ENCODE measurements around the gene TAS2R60. TPM values are rescaled to one million over a fixed set of nuclear protein-coding genes. Genes with fewer than 3 reads are reported as not detected.
A peak's percentile ranks its signal among the peaks of the same experiment; 100 is the strongest.
"Not testable (repeated sequence)": the region's sequence is repeated elsewhere in the genome, so short reads cannot be mapped to it uniquely, and the experiment has no call there.

Gene TAS2R60
- total and polyA plus RNA-seq, 2 experiments from 2014 or later: not detected

- H3K4me3 ChIP-seq: no peak overlapping the region
- H4K20me1 ChIP-seq (ENCODE audit: insufficient read depth): no peaks in the 10 kb centered on the region
- H3K36me3 ChIP-seq (ENCODE audit: low read depth): no peaks in the 10 kb centered on the region
- H3K9me3 ChIP-seq (ENCODE audit: low read depth): no peaks in the 10 kb centered on the region
- H3K9me2 ChIP-seq (ENCODE audit: insufficient read depth): no peaks in the 10 kb centered on the region
- H3K27ac ChIP-seq: no peak overlapping the region
- H3K4me2 ChIP-seq (ENCODE audit: unreplicated experiment): no peak overlapping the region
- H3K79me2 ChIP-seq (ENCODE audit: insufficient read depth): no peaks in the 10 kb centered on the region
- H3F3A ChIP-seq (ENCODE audit: insufficient read depth): peaks cover 4% of the 10 kb centered on the region; the same call in 1 of the 2 replicates
- no peak overlapping the region for H3K9ac ChIP-seq
- H3K4me1 ChIP-seq (ENCODE audit: insufficient read depth): peaks cover 4% of the 10 kb centered on the region
- DNase-seq: no peak
- H2AFZ ChIP-seq: no peak overlapping the region
- TF ChIP-seq EZH2 (IDR thresholded peaks at IDR 0.05; ENCODE audit: insufficient read depth, poor library complexity, severe bottlenecking): no peak
- no peak for TF ChIP-seq EZH2phosphoT487 (IDR thresholded peaks at IDR 0.05; ENCODE audit: insufficient read depth, low read depth)
- WGBS, 2 experiments (ENCODE audit: low coverage in 1 of 2, low lambda C conversion rate in 2 of 2, missing lambda C conversion rate in 2 of 2): 94% methylated on average over 4 of the region's 4 CpGs
- H3K27me3 ChIP-seq (replicated peaks; ENCODE audit: insufficient read depth): no peaks in the 10 kb centered on the region
- in situ Hi-C loops (cut with MboI): no loop called here
Observed at GRCh38 chr7:143419880-143420279, 23.4 kb upstream of the TAS2R60 start.

GRCh38 chr7:143420624-143421023 lies 22.6 kb upstream of the TAS2R60 start:
- in situ Hi-C loops (cut with MboI); H3K4me1 ChIP-seq (ENCODE audit: insufficient read depth); H3K36me3 ChIP-seq (ENCODE audit: low read depth); H3K9ac ChIP-seq; H3K27me3 ChIP-seq (replicated peaks; ENCODE audit: insufficient read depth); H3K27ac ChIP-seq; DNase-seq; H3K9me3 ChIP-seq (ENCODE audit: low read depth); H2AFZ ChIP-seq; H3K4me3 ChIP-seq; H3K9me2 ChIP-seq (ENCODE audit: insufficient read depth); H4K20me1 ChIP-seq (ENCODE audit: insufficient read depth); H3K79me2 ChIP-seq (ENCODE audit: insufficient read depth); H3F3A ChIP-seq (ENCODE audit: insufficient read depth); H3K4me2 ChIP-seq (ENCODE audit: unreplicated experiment): not testable (repeated sequence)
- 57 to 59% methylated on average over 3 of the region's 3 CpGs for WGBS, 2 experiments (ENCODE audit: low coverage in 1 of 2, low lambda C conversion rate in 2 of 2, missing lambda C conversion rate in 2 of 2)

GRCh38 chr7:143422033-143422432 lies 21.2 kb upstream of the TAS2R60 start:
- in situ Hi-C loops (cut with MboI): no loop called here
- no peak for DNase-seq
- H3K4me3 ChIP-seq: no peak overlapping the region
- H3K4me2 ChIP-seq (ENCODE audit: unreplicated experiment): no peak overlapping the region
- 0 out of 2 replicates have a peak, but pooled peaks cover 4% of the 10 kb centered on the region for H3F3A ChIP-seq (ENCODE audit: insufficient read depth)
- no peaks in the 10 kb centered on the region for H3K27me3 ChIP-seq (replicated peaks; ENCODE audit: insufficient read depth)
- H3K9me3 ChIP-seq (ENCODE audit: low read depth): no peaks in the 10 kb centered on the region
- H3K9ac ChIP-seq: no peak overlapping the region
- no peak overlapping the region for H2AFZ ChIP-seq
- H4K20me1 ChIP-seq (ENCODE audit: insufficient read depth): no peaks in the 10 kb centered on the region
- H3K79me2 ChIP-seq (ENCODE audit: insufficient read depth): no peaks in the 10 kb centered on the region
- no peak for TF ChIP-seq EZH2 (IDR thresholded peaks at IDR 0.05; ENCODE audit: insufficient read depth, poor library complexity, severe bottlenecking)
- TF ChIP-seq EZH2phosphoT487 (IDR thresholded peaks at IDR 0.05; ENCODE audit: insufficient read depth, low read depth): no peak
- peaks cover 4% of the 10 kb centered on the region for H3K4me1 ChIP-seq (ENCODE audit: insufficient read depth)
- H3K27ac ChIP-seq: no peak overlapping the region
- WGBS, 2 experiments (ENCODE audit: low coverage in 1 of 2, low lambda C conversion rate in 2 of 2, missing lambda C conversion rate in 2 of 2): 88 to 94% methylated on average over 3 of the region's 3 CpGs
- no peaks in the 10 kb centered on the region for H3K36me3 ChIP-seq (ENCODE audit: low read depth)
- H3K9me2 ChIP-seq (ENCODE audit: insufficient read depth): no peaks in the 10 kb centered on the region

GRCh38 chr7:143424476-143424875 lies 18.8 kb upstream of the TAS2R60 start:
- H3K79me2 ChIP-seq (ENCODE audit: insufficient read depth); H3K4me1 ChIP-seq (ENCODE audit: insufficient read depth); H3K36me3 ChIP-seq (ENCODE audit: low read depth); H3K9ac ChIP-seq; H3K4me2 ChIP-seq (ENCODE audit: unreplicated experiment); H3K9me3 ChIP-seq (ENCODE audit: low read depth); H3K27ac ChIP-seq; DNase-seq; H3K27me3 ChIP-seq (replicated peaks; ENCODE audit: insufficient read depth); H4K20me1 ChIP-seq (ENCODE audit: insufficient read depth); H3K9me2 ChIP-seq (ENCODE audit: insufficient read depth); H2AFZ ChIP-seq; H3F3A ChIP-seq (ENCODE audit: insufficient read depth); in situ Hi-C loops (cut with MboI); H3K4me3 ChIP-seq: not testable (repeated sequence)
- WGBS, 2 experiments (ENCODE audit: low coverage in 1 of 2, low lambda C conversion rate in 2 of 2, missing lambda C conversion rate in 2 of 2): 93 to 100% methylated on average over 5 to 27 of the region's 34 CpGs

- Histone ChIP-seq H3K36me3 (ENCODE audit: low read depth) (no peaks in the 10 kb centered on the region), H3K9me2 (ENCODE audit: insufficient read depth) (0 out of 2 replicates have a peak, but pooled peaks cover 3% of the 10 kb centered on the region), H2AFZ (peak overlapping the region; percentile 47; the same call in 1 of the 2 replicates), H3K9ac (no peak overlapping the region), H3K79me2 (ENCODE audit: insufficient read depth) (no peaks in the 10 kb centered on the region), H3K27me3 (replicated peaks; ENCODE audit: insufficient read depth) (no peaks in the 10 kb centered on the region), H3K9me3 (ENCODE audit: low read depth) (no peaks in the 10 kb centered on the region), H3K27ac (no peak overlapping the region), H4K20me1 (ENCODE audit: insufficient read depth) (no peaks in the 10 kb centered on the region), H3K4me1 (ENCODE audit: insufficient read depth) (peaks cover 16% of the 10 kb centered on the region), H3K4me2 (ENCODE audit: unreplicated experiment) (no peak overlapping the region), H3K4me3 (no peak overlapping the region), H3F3A (ENCODE audit: insufficient read depth) (peaks cover 14% of the 10 kb centered on the region)
- DNase-seq: no peak
- 97 to 100% methylated on average over 2 of the region's 2 CpGs for WGBS, 2 experiments (ENCODE audit: low coverage in 1 of 2, low lambda C conversion rate in 2 of 2, missing lambda C conversion rate in 2 of 2)
- TF ChIP-seq EZH2phosphoT487 (IDR thresholded peaks at IDR 0.05; ENCODE audit: insufficient read depth, low read depth) (no peak), EZH2 (IDR thresholded peaks at IDR 0.05; ENCODE audit: insufficient read depth, poor library complexity, severe bottlenecking) (no peak)
- in situ Hi-C loops (cut with MboI): no loop called here
Observed at GRCh38 chr7:143426479-143427142, 16.6 kb upstream of the TAS2R60 start.

Measured in GM23248 (cell line).